HG03139 (cell line): ENCODE data around the gene B4GALNT3.

Experiments
- ATAC-seq: cut with Tn5 transposase; IDR thresholded peaks from one replicate; pipeline ENCODE4 v1.9.1; 2021; ENCODE audit not compliant: unreplicated experiment

B4GALNT3 gene

DNA sequence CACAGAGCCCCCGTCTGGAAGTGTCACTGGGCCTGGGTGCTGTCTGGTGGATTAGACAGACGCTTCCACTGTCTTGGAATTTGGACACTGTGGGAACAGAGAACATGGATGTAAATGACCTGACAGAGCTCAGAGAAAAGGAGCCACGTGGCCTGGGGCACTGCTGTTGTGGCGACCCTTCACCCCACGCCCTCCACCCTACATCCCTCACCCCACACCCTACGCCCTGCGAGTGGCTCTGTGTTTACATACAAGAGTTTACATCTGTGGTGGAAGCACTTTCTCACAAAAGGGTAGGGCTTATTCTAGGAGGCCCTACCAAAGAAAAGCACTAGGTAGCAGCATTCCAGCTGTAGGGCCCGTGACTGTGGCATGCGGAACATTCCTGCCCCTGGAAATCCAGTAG, 47.7 kb downstream of the B4GALNT3 start:
- no peak for ATAC-seq

DNA sequence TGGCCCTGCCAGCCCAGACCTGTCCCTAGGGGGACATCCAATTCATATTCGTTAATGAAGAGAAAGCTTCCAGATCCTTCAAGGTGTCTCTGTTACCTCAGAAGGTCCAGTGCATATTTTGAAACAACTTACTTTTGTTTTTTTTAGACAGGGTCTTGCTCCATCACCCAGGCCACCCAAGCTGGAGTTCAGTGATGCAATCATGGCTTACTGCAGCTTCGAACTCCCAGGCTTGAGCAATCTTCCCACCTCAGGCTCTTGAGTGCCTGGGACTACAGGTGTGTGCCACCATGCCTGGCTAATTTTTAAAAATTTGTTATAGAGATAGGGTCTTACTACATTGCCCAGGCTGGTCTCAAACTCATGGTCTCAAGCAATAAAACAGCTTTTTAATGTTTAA, 48.4 kb downstream of the B4GALNT3 start:
- ATAC-seq, result no peak

DNA sequence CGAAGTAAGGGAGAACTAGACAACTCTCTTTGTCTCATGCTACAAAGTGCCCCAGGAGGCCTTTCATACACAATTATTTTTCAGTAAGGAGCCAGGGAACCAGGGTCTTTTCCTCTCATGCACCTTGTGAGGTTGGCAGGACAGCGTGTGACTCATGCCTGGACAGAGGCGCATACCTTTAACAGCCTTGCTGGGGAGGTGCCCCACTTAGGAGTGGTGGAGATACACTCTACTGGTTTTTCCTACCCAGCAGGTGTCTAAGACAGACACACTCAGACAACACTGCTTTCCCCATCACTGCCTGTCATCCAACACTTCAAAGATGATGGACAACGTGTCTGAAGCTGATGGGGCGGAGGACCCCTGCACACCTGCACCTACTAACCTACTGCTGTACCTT, 49.1 kb downstream of the B4GALNT3 start:
- no peak for ATAC-seq

DNA sequence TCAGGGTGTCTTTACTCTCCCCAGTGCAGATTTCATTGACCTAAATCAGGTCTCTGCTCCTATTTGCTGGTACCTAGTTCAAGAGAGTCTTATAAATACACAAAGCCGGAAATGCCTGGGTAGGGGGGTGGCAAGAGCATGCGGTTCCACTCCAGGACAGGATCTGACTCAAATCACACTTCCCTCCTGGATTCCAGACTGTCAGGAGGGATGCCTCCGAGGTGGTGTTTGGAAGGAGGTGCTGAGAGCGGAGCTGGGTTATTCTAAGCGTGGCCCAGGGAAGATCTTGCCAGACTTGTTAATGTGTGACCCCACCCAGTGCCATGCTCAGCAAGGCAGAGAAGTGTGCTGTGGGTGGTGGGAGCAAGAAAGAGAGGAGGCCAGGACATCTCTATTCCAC, 49.8 kb downstream of the B4GALNT3 start:
- no peak for ATAC-seq

DNA sequence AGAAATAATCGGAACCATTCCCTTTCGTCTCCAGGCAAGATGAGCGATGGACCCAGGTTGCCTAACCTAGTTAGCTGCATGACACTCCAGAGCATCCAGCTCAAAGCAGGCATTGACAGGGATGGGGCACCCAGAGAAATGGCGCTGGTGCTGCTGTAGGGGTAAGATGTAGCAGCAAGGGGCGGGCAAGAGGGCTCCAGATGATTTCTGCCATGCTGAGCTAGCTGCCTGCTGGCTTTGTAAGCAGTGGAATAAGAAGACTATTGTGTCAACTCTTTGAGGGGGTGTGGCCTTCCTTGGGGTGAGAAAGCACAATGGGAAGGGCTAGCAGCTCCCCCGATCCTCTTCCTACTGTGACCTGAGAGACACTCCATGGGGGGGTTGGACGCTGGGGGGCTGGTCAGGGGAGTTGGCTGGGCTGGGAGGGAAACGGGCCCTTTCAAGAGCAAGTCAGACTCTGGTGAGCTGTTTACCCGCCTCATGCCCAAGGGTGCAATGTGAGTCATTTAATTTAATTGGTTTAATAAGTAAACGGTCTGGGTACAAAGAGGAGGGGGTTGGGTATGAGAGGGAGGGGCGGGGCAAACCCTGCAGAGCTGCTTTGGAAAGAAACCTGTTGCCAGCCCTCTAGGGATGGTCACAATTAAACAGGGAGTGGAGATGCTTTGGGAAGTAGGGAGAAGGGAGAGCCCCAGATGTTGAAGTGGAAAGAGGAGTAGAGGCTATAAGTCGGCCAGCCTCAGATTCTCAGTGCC, 50.5 kb downstream of the B4GALNT3 start:
- ATAC-seq, result no peak

DNA sequence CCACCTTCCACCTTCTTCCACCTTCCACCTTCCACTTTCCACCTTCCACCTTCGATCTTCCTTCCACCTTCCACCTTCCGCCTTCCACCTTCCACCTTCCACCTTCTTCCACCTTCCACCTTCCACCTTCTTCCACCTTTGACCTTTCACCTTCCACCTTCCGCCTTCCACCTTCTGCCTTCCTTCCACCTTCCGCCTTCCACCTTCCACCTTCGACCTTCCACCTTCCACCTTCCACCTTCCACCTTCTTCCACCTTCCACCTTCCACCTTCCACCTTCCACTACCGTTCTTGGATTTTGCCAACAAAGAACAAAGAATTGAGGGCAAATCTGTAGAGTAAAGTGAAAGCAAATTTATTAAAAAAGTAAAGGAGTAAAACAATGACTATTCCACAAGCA, 53.2 kb downstream of the B4GALNT3 start:
- ATAC-seq, result no peak

DNA sequence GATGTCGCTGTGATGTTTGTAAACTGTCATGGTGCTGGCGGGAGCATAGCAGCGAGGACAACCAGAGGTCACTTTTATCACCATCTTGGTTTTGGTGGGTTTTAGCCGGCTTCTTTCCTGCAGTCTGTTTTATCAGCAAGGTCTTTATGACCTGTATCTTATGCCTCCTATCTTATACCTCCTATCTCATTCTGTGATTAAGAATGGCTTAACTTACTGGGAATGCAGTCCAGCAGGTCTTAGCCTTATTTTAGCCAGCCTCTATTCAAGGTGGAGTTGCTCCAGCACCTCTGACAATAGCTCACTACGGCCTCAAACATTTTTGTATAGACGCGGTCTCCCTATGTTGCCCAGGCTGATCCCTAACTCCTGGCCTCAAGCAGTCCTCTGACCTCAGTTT, 53.7 kb downstream of the B4GALNT3 start:
- ATAC-seq, result no peak

DNA sequence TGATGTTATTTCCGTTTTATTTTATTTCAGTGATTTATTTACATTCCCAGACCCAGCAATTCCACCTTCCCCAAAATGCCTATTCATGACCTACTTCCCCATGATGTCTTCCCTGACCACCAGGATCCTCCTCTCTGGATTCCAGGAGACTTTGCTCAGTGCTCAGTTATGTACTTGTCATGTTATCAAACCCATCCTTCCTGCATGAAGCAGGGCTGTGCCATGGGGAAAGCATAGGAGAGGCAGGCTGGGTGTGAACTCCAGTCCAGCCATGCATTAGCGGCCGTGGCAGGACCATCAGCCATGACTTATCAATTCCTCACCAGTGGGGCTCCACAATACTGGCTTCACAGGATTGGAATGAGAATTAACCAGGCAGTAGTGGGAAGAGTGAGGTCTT, 57.8 kb downstream of the B4GALNT3 start:
- ATAC-seq, result no peak

DNA sequence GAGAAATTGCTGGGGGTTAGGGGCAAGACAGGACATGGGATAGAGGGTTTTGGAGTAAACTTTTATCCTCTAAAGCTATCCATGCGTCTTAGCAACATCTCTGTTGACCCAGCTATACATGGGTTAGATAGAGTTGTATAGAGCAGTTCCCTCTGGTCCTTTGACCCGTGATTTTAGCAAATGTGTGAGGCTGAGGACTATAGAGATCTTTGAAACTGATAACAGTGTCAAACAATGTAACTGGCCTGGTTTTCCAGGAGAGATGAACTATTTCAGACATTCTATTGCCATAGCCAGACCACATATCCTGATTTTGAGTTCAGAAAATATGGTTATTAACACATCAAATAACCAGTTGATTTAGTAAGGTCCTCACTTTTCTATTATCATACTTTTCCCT, 60.4 kb downstream of the B4GALNT3 start:
- ATAC-seq, result no peak

DNA sequence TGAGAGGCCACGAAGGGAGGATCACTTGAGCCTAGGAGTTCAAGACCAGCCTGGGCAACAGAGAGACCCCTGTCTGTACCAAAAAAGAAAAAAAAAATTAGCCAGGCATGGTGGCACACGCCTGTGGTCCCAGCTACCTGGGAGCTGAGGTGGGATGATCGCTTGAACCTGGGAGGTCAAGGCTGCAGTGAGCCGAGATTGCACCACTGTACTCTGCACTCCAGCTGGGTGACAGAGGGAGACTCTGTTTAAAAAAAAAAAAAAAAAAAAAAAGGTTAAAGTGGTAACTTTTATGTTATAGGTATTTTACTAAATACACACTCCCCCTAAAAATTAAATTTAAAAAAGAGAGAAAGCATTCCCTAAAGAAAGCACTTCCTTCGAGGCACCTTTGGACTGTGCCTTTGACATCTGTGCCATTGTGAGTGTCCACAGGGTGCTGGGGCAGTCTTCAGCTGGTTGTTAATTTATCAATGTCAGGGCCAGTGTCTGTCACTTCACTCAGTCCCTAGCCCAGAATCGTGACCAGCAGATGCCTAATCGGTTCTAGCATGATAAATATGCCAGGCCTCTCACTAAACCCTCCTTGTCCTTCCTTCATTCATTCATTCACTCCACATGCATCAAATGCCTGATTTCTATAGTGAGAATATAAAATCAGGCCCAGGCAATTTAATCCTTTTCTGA, 63.1 kb downstream of the B4GALNT3 start:
- no peak for ATAC-seq

DNA sequence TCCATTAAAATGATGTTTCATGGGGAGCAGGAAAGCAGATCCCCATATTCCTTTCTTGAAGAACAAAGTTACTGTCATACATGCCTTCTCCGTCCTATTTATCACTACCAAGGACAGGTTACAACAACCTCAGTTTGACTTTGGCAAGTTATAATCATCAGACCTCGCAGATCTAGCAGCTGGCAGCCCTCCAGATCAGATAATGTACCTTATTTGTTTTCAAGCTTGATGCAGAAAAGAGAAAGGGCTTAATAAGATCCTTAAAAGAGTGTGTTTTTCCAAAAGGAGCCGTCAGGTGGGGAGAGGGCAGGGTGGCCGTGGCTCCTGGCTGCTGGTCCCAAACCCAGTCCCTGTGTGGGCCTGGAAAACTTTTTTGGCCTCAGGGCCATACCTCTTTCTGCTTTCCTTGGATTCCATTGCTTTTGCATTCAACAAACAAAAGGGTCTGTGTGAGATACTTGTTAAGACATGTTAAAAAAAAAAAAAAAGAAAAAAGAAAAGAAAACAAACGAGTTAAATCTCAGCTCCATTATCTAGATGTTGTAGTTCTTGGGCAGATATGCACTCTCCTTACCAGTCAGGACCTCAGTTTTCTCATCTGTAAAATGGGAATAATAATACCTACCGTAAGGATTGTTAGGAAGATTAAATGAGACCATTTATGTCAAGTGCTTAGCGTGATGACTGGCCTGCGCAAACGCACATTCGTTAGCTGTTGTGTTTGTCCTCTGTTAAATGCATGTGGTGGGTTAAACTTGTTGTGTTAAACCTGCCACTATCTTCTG, 64.6 kb downstream of the B4GALNT3 start:
- no peak for ATAC-seq

DNA sequence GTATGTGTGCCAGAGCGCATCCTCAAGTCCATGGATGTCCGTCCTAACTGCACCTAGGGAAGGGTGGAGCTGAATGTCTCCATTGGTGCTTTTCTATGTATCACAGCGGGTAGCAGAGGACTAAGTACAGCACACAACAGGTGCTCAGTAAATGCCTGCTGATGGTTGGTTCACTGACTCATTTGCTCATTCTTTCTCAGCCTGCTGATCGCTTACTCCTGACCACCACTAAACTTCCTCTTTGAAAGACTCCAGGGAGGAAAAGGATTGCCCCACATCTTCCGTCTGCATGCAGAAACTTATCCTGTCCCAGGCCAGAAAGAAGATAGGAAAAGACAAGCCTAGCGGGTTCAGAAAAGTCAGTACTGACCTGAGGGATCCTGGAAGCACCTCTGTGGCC, 66.3 kb downstream of the B4GALNT3 start:
- no peak for ATAC-seq

DNA sequence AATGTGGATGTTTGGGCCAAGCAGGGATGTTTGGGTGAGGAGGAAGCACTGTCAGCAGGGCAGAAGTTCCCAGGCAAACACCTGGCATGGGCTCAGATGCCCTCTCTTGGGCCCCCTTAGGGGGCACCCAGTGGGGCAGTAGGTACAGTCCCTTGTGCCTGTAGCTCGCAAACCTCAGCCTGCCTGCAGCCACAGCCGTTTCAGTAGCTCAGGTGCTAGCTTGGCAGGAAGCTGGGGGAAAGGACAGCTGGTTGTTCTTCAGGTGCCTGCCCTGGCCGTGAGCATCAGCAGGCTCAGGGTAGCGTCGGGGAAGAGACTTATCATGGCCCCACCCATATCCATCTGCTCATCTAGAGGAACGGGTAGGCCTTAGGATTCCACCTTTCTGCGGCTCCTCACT, 67.5 kb downstream of the B4GALNT3 start:
- ATAC-seq, result no peak

DNA sequence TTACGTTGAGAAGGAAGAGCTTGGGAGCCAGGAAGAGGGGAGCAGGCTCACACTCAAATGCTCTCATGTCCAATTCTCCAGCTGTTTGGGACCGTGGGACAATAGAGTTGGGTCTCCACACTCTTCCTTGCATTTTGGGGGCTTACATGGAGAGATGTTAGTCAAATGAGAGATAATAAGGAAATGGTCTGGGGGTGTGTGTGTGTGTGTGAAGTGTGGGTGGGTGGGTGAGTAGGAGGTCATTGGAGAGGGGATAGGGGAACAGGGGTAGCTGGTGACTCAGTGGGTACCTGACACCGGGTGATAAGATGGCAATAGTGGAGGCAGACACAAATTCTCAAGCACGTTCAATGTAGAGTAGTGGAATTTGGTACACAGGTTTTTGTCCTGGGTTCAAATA, 68.0 kb downstream of the B4GALNT3 start:
- no peak for ATAC-seq

DNA sequence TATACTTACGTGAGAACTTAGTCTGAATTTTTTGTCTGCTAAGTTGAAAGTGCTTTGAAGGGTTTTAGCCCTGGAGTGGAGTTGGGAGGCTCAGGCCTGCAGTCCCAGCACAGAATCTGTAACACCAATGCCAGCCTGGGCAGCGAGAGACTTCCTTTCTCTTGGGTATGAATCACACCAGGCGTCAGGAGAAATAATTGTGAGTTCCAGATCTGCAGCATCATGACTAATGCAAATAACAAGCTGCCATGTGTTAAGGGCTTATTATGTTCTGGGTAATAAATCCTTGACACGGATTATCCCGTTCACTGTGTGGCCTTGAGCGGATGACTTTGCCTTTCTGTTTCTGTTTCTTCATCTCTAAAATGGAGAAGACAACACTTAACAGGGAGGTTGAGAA, 70.6 kb downstream of the B4GALNT3 start:
- no peak for ATAC-seq

DNA sequence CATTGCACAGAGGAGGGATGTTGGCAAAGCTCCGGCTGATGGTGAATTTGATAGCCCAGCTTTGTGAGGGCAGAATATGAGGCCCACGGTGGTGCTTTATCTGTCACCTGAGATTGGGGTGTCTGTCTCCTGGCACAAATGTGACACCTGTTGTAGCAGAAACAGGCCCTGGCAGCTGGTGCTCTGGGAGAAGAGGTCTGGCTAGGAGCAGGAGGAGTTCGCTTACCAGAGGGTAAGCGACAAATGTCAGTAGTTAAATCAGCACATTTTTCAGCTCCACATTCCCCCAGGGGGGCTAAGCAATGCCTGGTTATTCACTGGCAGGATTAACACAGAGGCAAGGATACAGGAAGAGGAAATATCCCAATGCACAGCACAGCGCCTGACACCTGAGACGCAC, 71.1 kb downstream of the B4GALNT3 start:
- no peak for ATAC-seq

DNA sequence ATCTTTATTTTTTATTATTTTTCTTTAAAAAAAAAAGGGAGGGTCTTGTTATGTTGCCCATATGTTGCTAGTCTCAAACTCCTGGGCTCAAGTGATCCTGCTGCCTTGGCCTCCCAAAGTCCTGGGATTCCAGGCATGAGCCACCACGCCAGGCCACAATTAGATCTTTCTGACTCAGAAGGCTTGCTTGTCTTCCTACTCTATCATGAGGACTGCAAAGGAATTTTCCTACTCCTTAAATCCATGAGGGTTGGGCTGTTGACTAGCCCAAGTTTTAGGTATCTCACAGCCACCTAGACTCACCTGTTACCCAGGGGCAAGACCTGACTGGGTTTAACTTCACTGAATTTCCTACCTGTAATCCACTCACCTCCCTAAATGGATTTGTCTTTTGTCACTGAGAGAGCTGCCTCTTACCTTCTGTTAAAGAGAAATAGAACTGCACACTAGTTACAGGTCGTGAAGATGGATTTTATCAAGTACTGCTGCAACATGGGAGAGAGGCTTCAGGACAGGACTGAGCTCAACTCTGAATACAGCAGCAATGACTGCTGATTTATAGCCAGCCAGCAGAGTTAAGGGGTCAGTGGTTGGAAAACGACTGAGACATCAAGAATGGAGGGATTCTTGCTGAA, 72.3 kb downstream of the B4GALNT3 start:
- ATAC-seq, result no peak

DNA sequence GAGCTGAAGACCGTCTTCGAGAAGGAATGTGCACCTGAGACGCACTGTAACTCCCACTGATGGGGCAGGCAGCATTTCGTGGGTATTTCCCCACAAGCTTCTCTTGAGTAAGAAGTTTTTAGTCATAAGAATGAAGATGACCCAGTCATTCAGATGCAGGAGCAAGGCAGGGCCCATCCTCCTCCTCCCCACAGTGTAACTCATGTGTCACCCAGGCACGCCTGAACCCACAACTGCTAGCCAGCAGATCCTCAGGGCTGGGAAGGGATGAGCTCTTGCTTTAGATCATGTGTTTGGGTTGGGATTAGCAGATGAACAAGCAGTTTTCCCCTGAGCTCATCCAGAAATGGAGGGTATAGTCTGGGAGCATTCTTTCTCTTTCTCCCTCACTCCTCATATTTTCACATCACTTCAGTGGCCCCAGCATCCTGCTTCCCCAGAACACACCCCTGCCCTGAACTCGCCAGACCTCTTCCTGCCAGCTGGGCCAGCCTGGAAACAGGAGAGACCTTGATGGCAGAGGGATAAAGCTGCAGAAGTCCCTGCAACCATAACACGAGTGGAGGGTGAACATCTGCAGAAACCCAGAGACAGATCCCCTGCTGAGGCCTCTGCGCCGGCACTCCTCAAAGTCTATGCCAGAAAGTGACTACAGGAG, 73.3 kb downstream of the B4GALNT3 start:
- no peak for ATAC-seq

DNA sequence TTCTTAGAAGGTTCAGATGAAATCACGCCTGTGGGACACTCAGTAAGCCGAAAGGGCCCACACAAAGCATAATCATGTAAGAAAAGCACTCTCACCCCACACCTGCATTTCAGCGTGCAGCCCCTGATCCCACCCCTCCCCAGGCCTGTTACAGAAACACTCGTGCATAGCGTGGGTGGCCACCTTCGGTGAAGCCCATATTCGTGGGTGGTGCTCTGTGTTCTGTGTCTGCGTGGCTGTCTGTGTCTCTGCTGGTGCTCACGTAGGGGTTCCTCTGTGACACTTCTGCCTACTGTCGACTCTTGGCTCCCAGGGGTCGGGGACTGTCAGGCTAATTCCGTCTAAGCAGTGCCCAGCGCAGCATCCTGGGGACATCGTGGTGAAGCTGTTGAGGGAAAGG, 74.0 kb downstream of the B4GALNT3 start:
- ATAC-seq, result no peak

DNA sequence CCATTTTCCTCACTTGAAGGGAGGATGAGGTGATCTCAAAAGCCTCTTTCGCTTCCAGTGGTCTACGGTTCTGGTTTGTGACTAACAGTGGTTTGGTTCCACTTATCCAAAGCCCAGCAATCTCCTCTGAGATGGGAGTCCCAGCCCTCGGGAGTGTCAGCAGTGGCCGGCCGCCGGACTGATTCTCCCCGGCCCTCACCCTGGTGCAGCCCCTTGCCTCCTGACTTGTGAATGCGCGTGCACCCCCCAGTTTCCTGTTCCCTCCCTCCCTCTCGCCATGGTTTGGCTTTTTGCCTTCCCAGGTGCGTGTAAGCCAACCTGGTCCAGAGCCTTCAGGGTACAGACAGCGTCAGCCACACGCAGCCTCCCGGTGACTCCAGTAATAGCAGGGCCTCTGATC, 74.5 kb downstream of the B4GALNT3 start:
- ATAC-seq, result no peak

DNA sequence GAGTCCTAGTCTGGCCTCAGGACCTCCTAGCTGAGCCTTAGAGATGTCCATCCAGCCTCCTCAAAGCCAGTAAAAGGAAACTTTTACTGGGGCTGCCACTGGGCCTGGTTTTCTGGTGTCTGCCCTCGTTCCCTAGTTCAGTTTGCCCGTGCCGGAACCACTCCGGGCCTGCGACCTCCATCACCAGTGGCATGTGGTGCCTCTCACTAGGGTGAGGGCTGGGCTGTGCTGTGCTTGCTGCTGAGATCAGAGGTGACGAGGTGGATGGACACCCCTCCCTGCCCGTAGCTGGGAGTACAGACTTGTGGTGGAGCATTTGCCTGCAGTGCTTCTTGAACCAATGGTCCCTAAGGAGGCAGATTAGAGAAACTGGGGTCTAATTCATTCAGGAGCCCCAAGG, 75.7 kb downstream of the B4GALNT3 start:
- ATAC-seq, result no peak
